ENCODE measurements around the gene DSP. TPM values are rescaled to one million over a fixed set of nuclear protein-coding genes. Genes with fewer than 3 reads are reported as not detected.

DSP gene
- total and polyA plus RNA-seq, 9 donors, result 1.4 to 58.5 (median 3.4) TPM

DNA sequence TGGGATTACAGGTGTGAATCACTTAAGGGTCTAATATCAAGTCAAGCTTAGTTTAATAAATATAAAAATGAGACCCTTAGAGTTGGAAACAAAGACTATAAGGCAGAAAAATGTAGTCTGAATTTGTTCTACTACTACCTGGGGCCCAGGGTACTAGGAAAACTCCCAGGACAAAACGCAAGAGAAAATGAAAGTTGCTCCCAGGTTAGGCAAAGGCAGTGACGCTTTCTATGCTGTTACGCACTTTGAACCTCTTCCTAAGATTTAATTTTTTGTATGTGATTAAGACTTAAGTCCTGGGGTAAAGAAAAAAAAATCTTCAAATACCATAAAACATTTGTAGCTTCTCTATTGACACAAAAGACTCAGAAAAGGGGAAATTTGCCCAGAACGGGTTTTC is 17.3 kb downstream of the DSP start:
- Histone ChIP-seq H3K4me1 (ENCODE audit: control insufficient read depth, insufficient read depth, low read length) (no peaks in the 10 kb centered on the region), H3K4me3 (ENCODE audit: low read length) (no peak overlapping the region), H3K27ac (ENCODE audit: low read length) (no peak overlapping the region), H3K36me3 (ENCODE audit: control insufficient read depth, insufficient read depth, low read length) (no peaks in the 10 kb centered on the region), H3K27me3 (ENCODE audit: control insufficient read depth, insufficient read depth, low read length) (peaks cover 11% of the 10 kb centered on the region), H3K9me3 (replicated peaks; ENCODE audit: control insufficient read depth, low read depth, low read length) (no peaks in the 10 kb centered on the region)
- DNase-seq, result no peak
- WGBS (ENCODE audit: insufficient coverage), result no CpG with 5 or more reads among the region's 4 CpGs

DNA sequence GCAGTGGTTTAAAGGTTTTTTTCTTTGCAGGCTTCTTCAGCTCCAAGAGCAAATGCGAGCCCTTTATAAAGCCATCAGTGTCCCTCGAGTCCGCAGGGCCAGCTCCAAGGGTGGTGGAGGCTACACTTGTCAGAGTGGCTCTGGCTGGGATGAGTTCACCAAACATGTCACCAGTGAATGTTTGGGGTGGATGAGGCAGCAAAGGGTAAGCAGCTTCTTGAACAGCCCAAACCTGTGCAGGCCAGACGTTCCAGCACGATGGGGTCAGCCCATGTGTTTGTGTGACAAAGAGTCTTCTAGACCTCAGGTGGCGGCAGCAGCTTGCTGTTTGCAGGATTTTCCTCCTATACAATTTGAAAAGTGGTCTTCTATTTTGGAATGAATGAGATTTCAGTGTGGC is 17.7 kb downstream of the DSP start:
- peaks cover 11% of the 10 kb centered on the region for H3K27me3 ChIP-seq (ENCODE audit: control insufficient read depth, insufficient read depth, low read length)
- no peak overlapping the region for H3K4me3 ChIP-seq (ENCODE audit: low read length)
- no peak for DNase-seq
- no peaks in the 10 kb centered on the region for H3K36me3 ChIP-seq (ENCODE audit: control insufficient read depth, insufficient read depth, low read length)
- H3K4me1 ChIP-seq (ENCODE audit: control insufficient read depth, insufficient read depth, low read length), result no peaks in the 10 kb centered on the region
- H3K27ac ChIP-seq (ENCODE audit: low read length), result no peak overlapping the region
- no peaks in the 10 kb centered on the region for H3K9me3 ChIP-seq (replicated peaks; ENCODE audit: control insufficient read depth, low read depth, low read length)
- WGBS (ENCODE audit: insufficient coverage), result 92% methylated on average over 3 of the region's 6 CpGs

DNA sequence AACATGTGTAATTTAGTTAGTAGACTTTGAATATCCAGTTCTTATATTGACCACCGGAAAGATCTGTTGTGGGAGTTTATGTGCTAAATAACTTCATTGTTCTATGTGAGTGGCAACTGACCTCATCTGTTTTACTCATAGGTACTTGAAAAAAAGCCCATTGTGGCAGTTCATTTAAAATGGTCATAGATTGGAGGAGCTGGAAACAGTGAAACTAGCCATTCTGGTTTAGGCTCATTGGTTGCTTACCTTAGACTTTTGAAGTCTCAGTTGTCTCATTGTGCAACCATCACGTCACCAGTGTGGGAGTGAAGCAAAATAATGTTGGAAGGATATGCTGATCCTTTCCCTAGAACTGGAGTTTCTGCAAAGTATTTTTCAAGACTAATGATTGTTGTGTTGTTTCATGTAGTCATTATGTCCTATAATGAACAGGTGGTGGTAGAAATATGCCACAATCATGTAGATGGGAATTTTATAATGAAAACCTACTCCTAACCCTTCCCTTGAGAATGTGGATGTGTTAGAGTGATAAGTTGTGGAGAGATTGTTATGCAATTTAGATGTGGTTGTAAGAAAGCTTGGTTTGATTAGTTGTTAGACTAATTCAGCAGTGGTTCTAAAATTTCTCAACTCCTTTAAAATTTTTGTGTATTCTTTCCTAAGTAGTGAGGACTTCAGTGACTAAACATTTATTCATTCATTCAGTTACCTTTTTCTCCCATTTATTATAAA is 18.3 kb downstream of the DSP start:
- H3K4me1 ChIP-seq (ENCODE audit: control insufficient read depth, insufficient read depth, low read length), result no peaks in the 10 kb centered on the region
- no peaks in the 10 kb centered on the region for H3K36me3 ChIP-seq (ENCODE audit: control insufficient read depth, insufficient read depth, low read length)
- no peak overlapping the region for H3K27ac ChIP-seq (ENCODE audit: low read length)
- 100% methylated on average over 1 of the region's 2 CpGs for WGBS (ENCODE audit: insufficient coverage)
- peaks cover 11% of the 10 kb centered on the region for H3K27me3 ChIP-seq (ENCODE audit: control insufficient read depth, insufficient read depth, low read length)
- H3K4me3 ChIP-seq (ENCODE audit: low read length), result no peak overlapping the region
- no peaks in the 10 kb centered on the region for H3K9me3 ChIP-seq (replicated peaks; ENCODE audit: control insufficient read depth, low read depth, low read length)
- no peak for DNase-seq

DNA sequence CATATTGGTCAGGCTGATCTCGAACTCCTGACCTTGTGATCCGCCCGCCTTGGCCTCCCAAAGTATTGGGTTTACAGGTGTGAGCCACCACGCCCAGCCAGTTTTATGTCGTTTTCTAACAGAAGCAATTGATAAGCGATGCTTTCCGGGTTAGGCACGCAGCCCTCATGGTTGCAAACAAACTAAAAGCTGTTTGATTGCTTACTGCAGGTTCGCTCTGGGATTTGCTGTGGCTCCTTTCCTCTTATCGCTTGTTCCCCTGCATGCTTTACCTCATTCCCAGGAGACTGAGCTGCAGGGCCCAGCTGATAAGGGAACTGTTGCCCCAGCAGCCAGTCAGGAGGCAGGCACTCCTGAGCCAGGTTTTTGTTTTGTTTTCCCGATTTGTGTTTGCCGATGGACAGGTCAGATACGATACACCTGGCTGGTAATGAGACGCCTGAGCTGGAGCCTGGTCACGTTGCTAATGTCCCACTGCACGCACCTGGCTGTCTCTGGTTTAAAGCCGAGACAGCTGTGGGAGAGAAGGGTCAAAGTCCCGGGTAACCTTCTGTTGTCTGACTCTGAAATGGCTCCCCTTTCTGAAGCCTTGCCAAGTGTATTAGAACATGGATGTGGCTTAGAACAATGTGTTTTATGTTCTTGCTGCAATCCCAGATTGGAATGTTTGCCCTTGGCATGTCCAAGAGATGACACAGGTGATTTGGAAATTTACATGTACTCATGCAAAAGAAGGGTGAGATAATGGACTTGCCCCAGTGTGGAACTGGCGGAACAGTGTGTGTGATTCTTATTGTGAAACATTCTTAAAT is 19.9 kb downstream of the DSP start:
- Histone ChIP-seq H3K4me3 (ENCODE audit: low read length) (no peak overlapping the region), H3K27me3 (ENCODE audit: control insufficient read depth, insufficient read depth, low read length) (peaks cover 11% of the 10 kb centered on the region), H3K36me3 (ENCODE audit: control insufficient read depth, insufficient read depth, low read length) (no peaks in the 10 kb centered on the region), H3K9me3 (replicated peaks; ENCODE audit: control insufficient read depth, low read depth, low read length) (no peaks in the 10 kb centered on the region), H3K27ac (ENCODE audit: low read length) (no peak overlapping the region), H3K4me1 (ENCODE audit: control insufficient read depth, insufficient read depth, low read length) (no peaks in the 10 kb centered on the region)
- no peak for DNase-seq
- WGBS (ENCODE audit: insufficient coverage), result 77% methylated on average over 16 of the region's 19 CpGs

DNA sequence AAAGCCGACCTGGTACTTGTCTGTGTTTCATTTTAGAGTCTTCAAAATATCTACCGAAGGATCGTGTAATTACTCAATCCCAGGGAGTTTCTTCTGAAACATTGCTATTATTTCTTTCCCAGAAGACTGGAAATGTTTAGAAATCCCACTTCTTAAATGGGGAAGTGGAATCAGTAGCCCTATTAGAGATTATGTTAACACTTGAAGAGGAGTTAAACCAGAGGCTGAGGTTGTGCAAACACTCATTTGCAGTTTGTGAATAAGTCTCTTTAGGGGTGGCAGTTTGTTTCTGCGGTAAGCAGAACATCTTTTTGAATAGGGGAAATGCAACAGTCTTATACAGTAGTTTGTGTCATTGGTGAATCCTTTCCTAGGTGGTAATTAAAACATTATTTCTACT is 21.3 kb downstream of the DSP start:
- H3K9me3 ChIP-seq (replicated peaks; ENCODE audit: control insufficient read depth, low read depth, low read length), result no peaks in the 10 kb centered on the region
- peaks cover 2% of the 10 kb centered on the region for H3K4me1 ChIP-seq (ENCODE audit: control insufficient read depth, insufficient read depth, low read length)
- H3K27ac ChIP-seq (ENCODE audit: low read length), result no peak overlapping the region
- WGBS (ENCODE audit: insufficient coverage), result 80% methylated on average over 1 of the region's 4 CpGs
- no peak for DNase-seq
- peaks cover 11% of the 10 kb centered on the region for H3K27me3 ChIP-seq (ENCODE audit: control insufficient read depth, insufficient read depth, low read length)
- H3K36me3 ChIP-seq (ENCODE audit: control insufficient read depth, insufficient read depth, low read length), result no peaks in the 10 kb centered on the region
- no peak overlapping the region for H3K4me3 ChIP-seq (ENCODE audit: low read length)

DNA sequence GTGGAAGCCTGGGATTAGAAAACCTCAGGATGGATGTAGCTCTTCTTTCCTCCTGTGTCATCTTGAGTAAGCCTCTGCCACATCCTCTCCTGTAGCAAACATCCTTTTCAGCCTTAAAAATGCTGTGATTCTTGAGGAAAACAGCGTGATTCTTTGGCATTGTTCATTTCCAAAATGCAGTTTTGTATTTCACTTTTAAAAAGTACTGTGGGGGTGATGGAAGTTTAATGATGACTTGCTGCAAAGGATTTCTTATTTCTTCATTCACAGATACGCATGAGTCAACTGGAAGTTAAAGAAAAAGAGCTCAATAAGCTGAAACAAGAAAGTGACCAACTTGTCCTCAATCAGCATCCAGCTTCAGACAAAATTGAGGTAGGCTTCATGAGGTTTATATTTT is 24.6 kb downstream of the DSP start:
- H3K9me3 ChIP-seq (replicated peaks; ENCODE audit: control insufficient read depth, low read depth, low read length), result no peaks in the 10 kb centered on the region
- DNase-seq, result no peak
- WGBS (ENCODE audit: insufficient coverage), result no CpG with 5 or more reads among the region's 2 CpGs
- H3K27ac ChIP-seq (ENCODE audit: low read length), result no peak overlapping the region
- H3K36me3 ChIP-seq (ENCODE audit: control insufficient read depth, insufficient read depth, low read length), result no peaks in the 10 kb centered on the region
- H3K4me3 ChIP-seq (ENCODE audit: low read length), result no peak overlapping the region
- peaks cover 2% of the 10 kb centered on the region for H3K4me1 ChIP-seq (ENCODE audit: control insufficient read depth, insufficient read depth, low read length)
- H3K27me3 ChIP-seq (ENCODE audit: control insufficient read depth, insufficient read depth, low read length), result peaks cover 7% of the 10 kb centered on the region

DNA sequence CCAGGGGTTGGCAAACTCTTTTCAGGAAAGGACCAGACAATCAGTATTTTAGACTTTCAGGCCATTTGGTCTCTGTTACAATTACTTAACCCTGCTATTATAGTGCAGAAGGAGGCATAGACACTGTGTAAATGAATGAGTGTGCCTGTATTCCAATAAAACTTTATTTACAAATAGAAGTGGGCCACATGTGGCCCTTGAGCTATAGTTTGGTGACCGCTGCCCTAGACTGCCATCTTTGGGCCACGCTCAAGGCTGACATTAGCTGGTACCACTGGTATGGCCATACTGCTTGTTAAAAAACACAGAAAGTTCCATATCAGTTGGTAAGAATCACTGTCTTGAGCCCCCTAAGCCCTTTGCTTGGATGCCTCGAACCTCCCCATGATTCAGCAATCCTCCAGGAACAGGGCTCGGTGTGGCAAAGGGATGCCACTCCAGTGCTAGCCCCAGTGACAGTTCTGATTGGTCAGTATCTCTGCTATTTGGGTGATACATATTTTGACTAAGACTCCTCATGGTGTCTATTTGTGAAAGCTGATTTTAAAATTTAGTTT is 25.2 kb downstream of the DSP start:
- H3K4me1 ChIP-seq (ENCODE audit: control insufficient read depth, insufficient read depth, low read length), result peaks cover 2% of the 10 kb centered on the region
- WGBS (ENCODE audit: insufficient coverage), result 89% methylated on average over 3 of the region's 4 CpGs
- no peak for DNase-seq
- no peak overlapping the region for H3K27ac ChIP-seq (ENCODE audit: low read length)
- peaks cover 3% of the 10 kb centered on the region for H3K27me3 ChIP-seq (ENCODE audit: control insufficient read depth, insufficient read depth, low read length)
- H3K4me3 ChIP-seq (ENCODE audit: low read length), result no peak overlapping the region
- no peaks in the 10 kb centered on the region for H3K36me3 ChIP-seq (ENCODE audit: control insufficient read depth, insufficient read depth, low read length)
- H3K9me3 ChIP-seq (replicated peaks; ENCODE audit: control insufficient read depth, low read depth, low read length), result no peaks in the 10 kb centered on the region

DNA sequence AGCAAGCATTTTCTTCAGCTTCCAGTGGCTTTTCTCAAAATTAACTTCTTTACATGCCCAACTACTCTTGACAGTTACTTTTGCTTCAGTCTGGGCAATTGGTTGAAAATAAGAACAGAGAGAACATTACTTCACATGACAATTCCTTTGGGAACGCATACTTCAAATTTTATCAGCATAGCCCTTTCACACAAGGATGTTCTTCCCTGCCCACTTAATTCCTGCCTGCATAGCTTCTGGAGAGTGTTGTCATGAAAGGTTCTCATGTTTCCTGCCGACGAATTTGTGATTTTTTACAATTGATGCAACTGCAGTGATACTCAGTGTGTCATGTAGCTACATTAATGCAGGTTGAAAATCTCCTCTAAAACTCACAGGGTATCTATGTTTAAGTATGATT is 26.6 kb downstream of the DSP start:
- DNase-seq, result no peak
- WGBS (ENCODE audit: insufficient coverage), result no CpG with 5 or more reads among the region's 3 CpGs
- Histone ChIP-seq H3K27ac (ENCODE audit: low read length) (no peak overlapping the region), H3K36me3 (ENCODE audit: control insufficient read depth, insufficient read depth, low read length) (no peaks in the 10 kb centered on the region), H3K4me1 (ENCODE audit: control insufficient read depth, insufficient read depth, low read length) (peaks cover 2% of the 10 kb centered on the region), H3K4me3 (ENCODE audit: low read length) (no peak overlapping the region), H3K9me3 (replicated peaks; ENCODE audit: control insufficient read depth, low read depth, low read length) (no peaks in the 10 kb centered on the region), H3K27me3 (ENCODE audit: control insufficient read depth, insufficient read depth, low read length) (no peaks in the 10 kb centered on the region)

DNA sequence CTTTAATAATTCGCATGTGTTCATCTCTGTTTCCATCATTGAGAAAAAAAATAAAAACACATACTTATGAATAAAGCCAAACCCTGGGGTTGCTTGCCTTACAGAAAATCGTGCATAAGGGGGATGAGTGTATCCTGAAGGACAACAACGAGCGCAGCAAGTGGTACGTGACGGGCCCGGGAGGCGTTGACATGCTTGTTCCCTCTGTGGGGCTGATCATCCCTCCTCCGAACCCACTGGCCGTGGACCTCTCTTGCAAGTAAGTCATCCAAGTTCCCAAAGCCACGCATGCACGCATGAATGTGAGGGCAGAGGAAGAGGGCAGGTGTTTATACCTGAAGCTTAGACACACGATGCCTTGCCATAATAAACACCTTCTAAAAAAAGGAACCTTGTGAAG is 27.6 kb downstream of the DSP start:
- H3K36me3 ChIP-seq (ENCODE audit: control insufficient read depth, insufficient read depth, low read length), result no peaks in the 10 kb centered on the region
- H3K27ac ChIP-seq (ENCODE audit: low read length), result no peak overlapping the region
- H3K9me3 ChIP-seq (replicated peaks; ENCODE audit: control insufficient read depth, low read depth, low read length), result no peaks in the 10 kb centered on the region
- no peak for DNase-seq
- WGBS (ENCODE audit: insufficient coverage), result 93% methylated on average over 9 of the region's 13 CpGs
- no peaks in the 10 kb centered on the region for H3K27me3 ChIP-seq (ENCODE audit: control insufficient read depth, insufficient read depth, low read length)
- H3K4me1 ChIP-seq (ENCODE audit: control insufficient read depth, insufficient read depth, low read length), result peaks cover 2% of the 10 kb centered on the region
- H3K4me3 ChIP-seq (ENCODE audit: low read length), result no peak overlapping the region

DNA sequence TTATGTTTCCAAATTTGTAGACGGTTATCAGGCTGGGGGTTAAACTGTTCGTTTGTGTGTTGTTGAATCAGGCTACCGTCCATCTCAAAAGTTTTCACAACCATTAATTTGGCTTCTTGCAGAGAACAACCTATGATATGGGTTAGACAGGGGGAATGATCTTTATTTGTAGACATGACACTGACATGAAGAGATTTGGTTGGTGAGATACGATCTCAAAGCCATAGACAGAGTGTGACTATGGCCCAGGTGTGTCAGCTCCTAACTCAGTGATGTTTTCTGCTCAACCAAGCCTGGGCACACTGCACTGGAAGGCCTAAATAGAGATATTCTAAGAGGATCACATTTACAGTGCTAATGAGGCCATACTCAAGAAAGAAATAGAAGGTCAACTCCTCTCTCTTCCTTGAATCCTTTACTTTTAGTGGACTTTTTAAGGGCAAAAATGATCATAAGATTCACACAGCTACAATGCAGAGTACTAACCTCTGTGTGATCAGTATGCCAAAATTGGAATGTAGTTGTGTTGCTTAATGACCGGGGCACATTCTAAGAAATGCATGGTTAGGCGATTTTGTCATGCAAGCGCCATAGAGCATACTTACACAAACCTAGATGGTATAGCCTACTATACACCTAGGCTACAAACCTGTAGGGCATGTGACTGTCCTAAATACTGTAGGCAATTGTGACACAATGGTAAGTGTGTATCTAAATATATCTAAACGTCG is 30.9 kb downstream of the DSP start:
- Histone ChIP-seq H3K36me3 (ENCODE audit: control insufficient read depth, insufficient read depth, low read length) (no peaks in the 10 kb centered on the region), H3K9me3 (replicated peaks; ENCODE audit: control insufficient read depth, low read depth, low read length) (no peaks in the 10 kb centered on the region)
- 100% methylated on average over 1 of the region's 9 CpGs for WGBS (ENCODE audit: insufficient coverage)

More for the DNA sequence above, 30.9 kb downstream of the DSP start:
- Histone ChIP-seq H3K4me1 (ENCODE audit: control insufficient read depth, insufficient read depth, low read length) (peaks cover 2% of the 10 kb centered on the region), H3K4me3 (ENCODE audit: low read length) (no peak overlapping the region), H3K27me3 (ENCODE audit: control insufficient read depth, insufficient read depth, low read length) (no peaks in the 10 kb centered on the region), H3K27ac (ENCODE audit: low read length) (no peak overlapping the region)
- no peak for DNase-seq

Measured in muscle of leg (tissue), 11 donors.